Testis (tissue), 2 donors: ENCODE data around the gene TNS1.

ENCODE experiments used
- CTCF ChIP-seq, 3 experiments: fragments of 450-650 bp in 2 of 3; fragments of 200-600 bp in 1 of 3; sonication (generic) in 1 of 3; IDR thresholded peaks; one replicate each; pipeline ENCODE4 v1.5.1; 2016 to 2019; ENCODE audit warnings: antibody characterized with exemption in 3 of 3, mild to moderate bottlenecking in 2 of 3, moderate library complexity in 1 of 3
- POLR2A ChIP-seq: fragments of 450-650 bp; IDR thresholded peaks from one replicate; pipeline ENCODE4 v1.6.1; 2017; ENCODE audit warnings: antibody characterized with exemption, mild to moderate bottlenecking, moderate library complexity

GRCh38 chr2:217905896-217906295 lies 96.9 kb downstream of the TNS1 start:
- TF ChIP-seq CTCF (IDR thresholded peaks at IDR 0.05) = no peak
- no peak for TF ChIP-seq POLR2A
